ENCODE data around the gene GOSR1.
"Not testable (repeated sequence)": the region's sequence is repeated elsewhere in the genome, so short reads cannot be mapped to it uniquely, and the experiment has no call there.

The GOSR1 gene

DNA sequence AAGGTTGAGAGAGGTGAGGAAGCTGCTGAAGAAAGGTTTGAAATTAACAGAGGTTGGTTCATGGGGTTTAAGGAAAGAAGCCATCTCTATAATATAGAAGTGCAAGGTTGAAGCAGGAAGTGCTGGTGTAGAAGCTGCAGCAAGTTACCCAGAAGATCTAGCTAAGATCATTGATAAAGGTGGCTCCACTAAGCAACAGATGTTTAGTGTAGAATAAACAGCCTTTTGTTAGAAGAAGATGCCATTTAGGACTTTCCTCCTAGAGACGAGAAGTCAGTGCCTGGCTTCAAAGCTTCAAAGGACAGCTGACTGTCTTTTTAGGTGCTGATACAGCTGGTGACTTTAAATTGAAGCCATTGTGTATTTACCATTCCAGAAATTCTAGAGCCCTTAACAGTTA lies 29.3 kb downstream of the GOSR1 start:
- DNase-seq = no peak

DNA sequence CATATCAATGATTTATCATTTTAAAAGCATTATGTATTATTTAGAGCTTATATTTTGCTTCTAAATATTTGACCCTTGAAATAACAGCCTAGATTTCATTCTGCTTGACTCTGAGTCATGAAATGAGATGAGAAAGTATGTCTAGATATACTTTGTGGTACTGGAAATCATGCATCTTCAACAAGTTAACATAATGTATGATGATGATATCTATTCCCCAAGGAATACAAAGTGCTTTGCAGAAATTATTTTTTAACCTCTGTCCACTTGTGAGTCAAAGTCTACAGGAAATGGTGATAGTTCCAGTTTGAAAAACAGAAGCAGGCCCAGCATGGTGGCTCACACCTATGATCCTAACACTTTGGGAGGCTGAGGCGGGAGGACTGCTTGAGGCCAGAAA lies 36.1 kb downstream of the GOSR1 start:
- no peak for DNase-seq

GRCh38 chr17:30514895-30515596 lies 37.8 kb downstream of the GOSR1 start:
- DNase-seq = no peak

- DNase-seq = no peak
These were observed 40.6 kb downstream of the GOSR1 start for GRCh38 chr17:30517786-30518185.

DNA sequence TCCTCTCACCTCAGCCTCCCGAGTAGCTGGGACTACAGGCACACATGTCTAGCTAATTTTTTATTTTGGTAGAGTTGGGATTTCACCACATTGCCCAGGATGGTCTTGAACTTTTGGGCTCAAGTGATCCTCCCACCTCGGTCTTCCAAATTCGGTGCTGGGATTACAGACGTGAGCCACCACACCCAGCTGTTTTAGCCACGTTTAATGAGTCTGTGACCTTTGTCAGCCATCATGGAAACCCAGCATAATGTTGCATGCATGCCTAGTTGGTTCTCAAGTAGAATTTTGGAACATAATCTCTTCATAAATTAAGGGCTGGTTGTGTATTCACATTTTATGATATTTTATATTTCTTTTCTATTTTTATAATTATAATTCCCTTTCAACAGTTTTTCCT lies 42.0 kb downstream of the GOSR1 start:
- DNase-seq = no peak

- DNase-seq = no peak
These were observed 42.5 kb downstream of the GOSR1 start for GRCh38 chr17:30519707-30520106.

DNA sequence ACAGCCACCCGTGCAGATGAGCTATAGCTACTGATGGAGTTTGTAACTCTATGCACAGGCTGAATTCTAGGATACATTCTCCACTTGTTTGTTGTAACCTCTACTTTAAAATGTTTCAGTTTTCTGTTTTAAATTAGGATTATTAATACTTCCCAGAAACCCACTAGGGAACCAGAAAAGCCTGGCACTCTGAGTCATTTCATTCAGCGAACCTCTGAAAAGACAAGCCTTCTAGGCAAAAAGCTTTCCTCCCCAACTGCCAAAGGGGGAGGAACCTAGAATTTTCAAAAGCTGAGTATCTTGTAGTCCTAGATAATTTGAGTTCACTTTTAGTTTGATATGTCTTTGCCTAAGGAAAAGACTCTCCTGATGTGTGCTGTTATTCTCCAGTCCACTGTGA lies 43.2 kb downstream of the GOSR1 start:
- no peak for DNase-seq

GRCh38 chr17:30520882-30521281 lies 43.7 kb downstream of the GOSR1 start:
- no peak for DNase-seq

GRCh38 chr17:30521766-30522165 lies 44.6 kb downstream of the GOSR1 start:
- DNase-seq = no peak

GRCh38 chr17:30523236-30523635 lies 46.0 kb downstream of the GOSR1 start:
- DNase-seq = not testable (repeated sequence)

GRCh38 chr17:30524847-30525246 lies 47.6 kb downstream of the GOSR1 start:
- no peak for DNase-seq

DNA sequence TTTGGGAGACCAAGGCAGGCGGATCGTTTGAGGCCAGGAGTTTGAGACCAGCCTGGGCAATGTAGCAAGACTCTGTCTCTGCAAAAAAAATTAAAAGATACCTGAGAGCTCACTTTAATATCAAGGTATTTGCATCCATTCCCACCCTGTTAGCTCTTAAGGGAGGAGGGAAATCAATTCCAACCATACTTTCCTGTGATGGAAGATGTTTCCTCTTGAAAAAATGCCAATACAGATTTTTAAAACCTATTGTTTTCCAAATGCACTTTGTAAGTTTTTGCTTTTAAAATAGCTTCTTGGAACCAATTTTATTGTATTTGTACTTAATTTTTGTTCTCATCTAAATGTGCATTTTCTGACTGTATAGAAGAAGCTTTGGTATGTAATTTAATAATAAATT lies 49.2 kb downstream of the GOSR1 start:
- no peak for DNase-seq

DNA sequence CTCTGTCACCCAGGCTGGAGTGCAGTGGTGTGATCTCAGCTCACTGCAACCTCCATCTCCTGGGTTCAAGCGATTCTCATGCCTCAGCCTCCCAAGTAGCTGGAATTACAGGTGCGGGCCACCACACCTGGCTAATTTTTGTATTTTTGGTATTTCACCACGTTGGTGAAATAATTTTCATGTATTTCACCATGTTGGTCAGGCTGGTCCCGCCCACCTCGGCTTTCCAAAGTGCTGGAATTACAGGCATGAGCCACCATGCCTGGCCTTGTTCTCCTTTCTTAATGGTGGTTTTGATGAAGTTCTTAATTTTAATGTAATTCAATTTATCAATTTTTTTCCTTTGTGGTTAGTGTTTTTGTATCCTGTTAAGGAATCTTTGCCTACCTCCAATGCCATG lies 51.5 kb downstream of the GOSR1 start:
- DNase-seq = not testable (repeated sequence)

DNA sequence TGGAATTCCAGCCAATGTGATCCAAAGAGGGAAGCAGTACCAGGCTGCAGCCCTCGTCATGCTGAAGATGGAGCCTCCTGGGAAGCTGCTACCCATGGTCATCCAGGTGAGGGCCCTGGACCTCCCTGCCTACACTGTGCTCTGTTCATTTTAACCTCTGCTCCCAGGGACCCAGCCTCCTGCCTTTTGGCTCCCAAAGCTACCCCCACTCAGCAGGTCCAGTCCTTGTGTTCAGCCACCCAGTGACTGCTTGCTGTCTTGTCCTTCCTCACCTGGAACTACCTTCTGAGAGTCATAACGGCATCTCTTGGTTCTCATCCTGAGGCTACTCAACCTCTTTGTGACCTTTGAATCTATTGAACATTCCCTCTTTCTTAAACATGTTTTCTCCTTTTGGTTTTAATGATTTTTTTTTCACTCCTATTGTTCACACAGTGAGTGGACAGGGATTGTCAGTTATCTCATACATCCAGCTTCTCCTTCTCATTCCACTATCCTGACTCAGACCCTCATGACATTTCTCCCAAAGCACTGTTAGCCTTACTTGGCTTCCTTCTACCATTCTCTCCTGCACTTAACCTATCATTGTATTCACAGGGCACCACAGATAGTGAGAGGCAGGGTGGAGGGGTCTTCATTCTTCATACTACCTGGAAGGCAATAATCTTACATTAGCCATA lies 53.3 kb downstream of the GOSR1 start:
- no peak for DNase-seq

- no peak for DNase-seq
These were observed 55.7 kb downstream of the GOSR1 start for GRCh38 chr17:30532871-30533270.

GRCh38 chr17:30534298-30534697 lies 57.1 kb downstream of the GOSR1 start:
- no peak for DNase-seq

GRCh38 chr17:30534938-30535921 lies 58.0 kb downstream of the GOSR1 start:
- DNase-seq = no peak

- DNase-seq = not testable (repeated sequence)
These were observed 59.6 kb downstream of the GOSR1 start for GRCh38 chr17:30536846-30537245.

- DNase-seq = not testable (repeated sequence)
These were observed 60.5 kb downstream of the GOSR1 start for GRCh38 chr17:30537667-30538066.

DNA sequence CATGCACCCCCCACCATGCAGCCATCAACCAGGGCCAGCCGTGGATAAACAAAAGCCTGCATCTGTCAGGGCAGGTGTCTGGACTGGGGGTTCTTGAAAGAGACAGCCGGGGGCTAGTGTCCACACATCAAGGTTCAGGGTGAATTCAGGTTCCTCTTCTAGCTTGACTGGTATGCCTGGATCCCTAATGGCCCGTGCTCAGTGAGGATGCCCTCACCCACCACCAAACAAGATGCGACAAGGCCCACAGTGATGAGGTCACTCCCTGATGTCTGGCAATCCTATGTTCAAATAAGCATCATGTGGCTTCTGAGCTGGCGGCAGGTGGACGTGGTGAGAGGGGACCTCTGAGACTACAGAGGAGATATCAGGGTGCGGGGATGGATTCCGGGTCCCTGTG lies 64.6 kb downstream of the GOSR1 start:
- no peak for DNase-seq

DNA sequence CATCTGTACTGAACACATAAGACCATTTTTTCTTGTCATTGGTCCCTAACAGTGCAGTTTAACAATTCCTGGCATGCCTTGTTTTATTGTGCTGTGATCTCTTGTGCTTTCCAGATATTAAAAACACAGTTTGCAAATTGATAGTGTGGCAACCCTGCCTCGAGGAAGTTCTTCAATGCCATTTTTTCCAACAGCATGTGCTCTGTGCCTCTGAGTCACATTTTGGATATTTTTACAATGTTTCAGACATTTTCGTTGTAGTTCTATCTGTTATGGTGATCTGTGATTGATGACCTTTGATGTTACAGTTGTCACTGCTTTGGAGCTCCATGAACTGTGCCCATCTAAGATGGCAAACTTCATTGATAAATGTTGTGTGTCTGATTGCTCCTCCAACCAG lies 66.2 kb downstream of the GOSR1 start:
- DNase-seq = no peak

DNA sequence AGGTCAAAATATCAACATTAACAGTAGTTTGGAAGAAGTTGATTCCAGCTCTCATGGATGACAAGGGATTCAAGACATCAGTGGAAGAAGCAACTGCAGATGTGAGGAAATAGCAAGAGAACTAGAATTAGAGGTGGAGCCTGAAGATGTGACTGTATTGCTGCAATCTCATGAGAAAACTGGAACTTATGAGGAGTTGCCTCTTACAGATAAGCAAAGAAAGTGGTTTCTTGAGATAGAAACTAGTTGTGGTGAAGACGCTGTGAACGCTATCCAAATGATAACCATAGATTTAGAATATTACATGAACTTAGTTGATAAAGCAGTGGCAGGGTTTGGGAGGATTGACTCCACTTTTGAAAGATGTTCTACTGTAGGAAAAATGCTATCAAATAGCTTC lies 67.8 kb downstream of the GOSR1 start:
- DNase-seq = no peak

GRCh38 chr17:30547778-30548573 lies 70.8 kb downstream of the GOSR1 start:
- DNase-seq = no peak

All from stimulated activated CD8-positive, alpha-beta memory T cell treated with anti-CD3 and anti-CD28 coated beads, Interleukin-4, amount 100 ng/mL, for 48 hours (primary cell).